ENCODE results near the gene SOCS7. TPM values are rescaled to one million over a fixed set of nuclear protein-coding genes. Genes with fewer than 3 reads are reported as not detected.

Gene SOCS7
- total and polyA plus RNA-seq, 8 donors, result 5.5 to 24.0 (median 17.5) TPM

DNA sequence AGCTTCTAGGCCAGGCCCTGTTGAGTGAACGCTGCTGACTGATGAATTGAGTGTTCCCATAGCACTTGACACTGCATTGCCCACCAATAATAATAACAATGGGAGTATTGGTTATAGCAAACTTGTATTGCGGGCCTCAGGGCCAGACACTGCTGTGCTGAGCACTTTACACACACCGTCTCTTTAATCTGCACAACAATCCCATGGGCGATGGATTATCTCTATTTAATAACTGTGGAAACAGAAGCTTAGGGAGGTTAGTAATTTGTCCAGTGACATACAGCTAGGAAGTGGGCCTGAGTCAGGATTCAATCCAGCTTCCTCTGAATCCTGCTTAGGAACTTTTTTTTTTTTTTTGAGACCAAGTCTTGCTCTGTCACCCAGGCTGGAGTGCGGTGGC, 87.8 kb downstream of the SOCS7 start:
- intact Hi-C loops (cut with DNase I), result loop anchor here in 1 of 3 donors (5.0 kb wide), 1 partner anchor 38 kb away; no protein-coding TSS in a partner anchor
- 89% methylated on average over 5 of the region's 5 CpGs for WGBS, 2 donors
- no peak overlapping the region for H3K4me3 ChIP-seq
- TF ChIP-seq, protein P1, sequence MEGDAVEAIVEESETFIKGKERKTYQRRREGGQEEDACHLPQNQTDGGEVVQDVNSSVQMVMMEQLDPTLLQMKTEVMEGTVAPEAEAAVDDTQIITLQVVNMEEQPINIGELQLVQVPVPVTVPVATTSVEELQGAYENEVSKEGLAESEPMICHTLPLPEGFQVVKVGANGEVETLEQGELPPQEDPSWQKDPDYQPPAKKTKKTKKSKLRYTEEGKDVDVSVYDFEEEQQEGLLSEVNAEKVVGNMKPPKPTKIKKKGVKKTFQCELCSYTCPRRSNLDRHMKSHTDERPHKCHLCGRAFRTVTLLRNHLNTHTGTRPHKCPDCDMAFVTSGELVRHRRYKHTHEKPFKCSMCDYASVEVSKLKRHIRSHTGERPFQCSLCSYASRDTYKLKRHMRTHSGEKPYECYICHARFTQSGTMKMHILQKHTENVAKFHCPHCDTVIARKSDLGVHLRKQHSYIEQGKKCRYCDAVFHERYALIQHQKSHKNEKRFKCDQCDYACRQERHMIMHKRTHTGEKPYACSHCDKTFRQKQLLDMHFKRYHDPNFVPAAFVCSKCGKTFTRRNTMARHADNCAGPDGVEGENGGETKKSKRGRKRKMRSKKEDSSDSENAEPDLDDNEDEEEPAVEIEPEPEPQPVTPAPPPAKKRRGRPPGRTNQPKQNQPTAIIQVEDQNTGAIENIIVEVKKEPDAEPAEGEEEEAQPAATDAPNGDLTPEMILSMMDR (IDR thresholded peaks at IDR 0.05), result no peak
- H3K27me3 ChIP-seq, result no peaks in the 10 kb centered on the region
- FAIRE-seq, result no peak
- H3K9me3 ChIP-seq, result no peaks in the 10 kb centered on the region
- H3K4me1 ChIP-seq, result no peaks in the 10 kb centered on the region
- no peak for ATAC-seq
- DNase-seq, result no peak
- no peaks in the 10 kb centered on the region for H3K36me3 ChIP-seq
- H3K27ac ChIP-seq, result no peak overlapping the region

DNA sequence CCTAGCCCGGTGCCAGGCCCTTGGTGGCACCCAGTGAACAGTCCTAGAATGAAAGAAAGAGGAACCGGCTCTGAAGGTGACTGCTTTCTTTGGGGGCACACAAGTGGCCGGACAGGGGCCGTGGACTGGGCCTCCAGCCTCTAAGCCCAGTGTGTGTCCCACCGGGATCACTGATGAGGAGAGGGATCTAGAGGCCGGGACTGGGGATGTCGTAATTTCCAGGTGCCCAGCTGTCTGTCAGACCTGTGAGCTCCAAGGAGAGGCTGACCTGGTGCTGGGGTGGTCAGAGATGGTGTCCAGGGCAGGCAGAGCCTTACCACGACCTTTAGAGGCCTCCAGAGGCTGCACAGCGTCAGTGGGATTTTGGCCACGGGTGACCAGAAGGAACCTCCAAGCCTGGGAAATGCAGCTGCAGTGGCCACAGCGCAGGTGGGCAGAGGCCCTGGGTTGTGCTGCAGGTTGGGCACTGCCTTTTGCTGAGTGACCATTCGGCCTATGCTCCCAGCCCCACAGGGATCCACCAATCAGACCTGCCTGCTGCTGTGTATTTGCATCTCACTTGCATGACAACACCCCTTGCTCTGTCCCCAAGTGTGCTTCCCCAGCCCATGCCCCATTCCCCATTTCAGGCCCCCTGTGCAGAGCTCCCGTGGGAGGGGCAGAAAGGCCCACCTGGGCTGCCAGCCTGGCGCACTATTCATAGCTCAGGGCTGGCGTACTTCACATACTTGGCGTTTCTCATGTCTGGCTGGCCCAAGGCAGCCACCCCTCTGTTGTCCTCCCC, 89.2 kb downstream of the SOCS7 start:
- Histone ChIP-seq H3K9me3 (no peaks in the 10 kb centered on the region), H3K27me3 (no peaks in the 10 kb centered on the region), H3K27ac (no peak overlapping the region), H3K4me3 (no peak overlapping the region), H3K4me1 (no peaks in the 10 kb centered on the region), H3K36me3 (no peaks in the 10 kb centered on the region)
- 67 to 77% methylated on average over 16 of the region's 16 CpGs for WGBS, 2 donors
- ATAC-seq (no peak), FAIRE-seq (no peak), DNase-seq (no peak)
- TF ChIP-seq, protein P1 (IDR thresholded peaks at IDR 0.05), result no peak
- intact Hi-C loops (cut with DNase I), result no loop called here

DNA sequence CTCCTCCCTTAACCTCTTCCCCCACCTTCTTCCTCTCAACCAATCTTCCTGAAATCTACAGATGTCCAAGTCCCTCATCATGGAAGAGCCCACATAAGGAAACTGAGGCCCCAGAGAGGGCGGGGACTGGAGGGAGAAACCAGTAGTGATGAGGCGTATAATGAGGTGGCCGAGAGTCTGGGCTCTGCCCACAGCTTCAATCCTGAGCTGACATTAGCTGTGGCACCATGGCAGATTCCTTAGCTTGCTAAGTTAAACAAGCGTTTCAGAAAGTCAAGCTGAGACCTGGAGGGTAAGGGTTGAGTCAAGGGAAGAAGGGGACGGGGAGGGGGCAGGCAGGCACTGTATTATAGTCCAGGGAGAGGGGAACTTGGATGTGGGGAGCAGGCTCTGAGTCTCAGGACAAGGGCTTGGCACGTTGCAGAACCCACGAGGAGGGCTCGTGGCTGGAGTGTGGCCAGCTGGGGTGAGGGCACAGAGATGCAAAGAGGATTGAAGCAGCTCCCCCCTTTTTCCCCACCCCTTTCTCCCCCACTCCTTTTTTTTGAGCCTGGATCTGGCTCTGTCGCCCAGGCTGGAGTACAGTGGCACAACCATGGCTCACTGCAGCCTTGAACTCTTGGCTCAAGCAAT, 89.9 kb downstream of the SOCS7 start:
- no peaks in the 10 kb centered on the region for H3K36me3 ChIP-seq
- no peaks in the 10 kb centered on the region for H3K9me3 ChIP-seq
- intact Hi-C loops (cut with DNase I), result no loop called here
- FAIRE-seq, result no peak
- WGBS, 2 donors, result 62 to 71% methylated on average over 9 of the region's 9 CpGs
- H3K4me3 ChIP-seq, result no peak overlapping the region
- H3K27me3 ChIP-seq, result no peaks in the 10 kb centered on the region
- H3K27ac ChIP-seq, result no peak overlapping the region
- H3K4me1 ChIP-seq, result no peaks in the 10 kb centered on the region
- no peak for ATAC-seq
- TF ChIP-seq, protein P1 (IDR thresholded peaks at IDR 0.05), result no peak
- no peak for DNase-seq

DNA sequence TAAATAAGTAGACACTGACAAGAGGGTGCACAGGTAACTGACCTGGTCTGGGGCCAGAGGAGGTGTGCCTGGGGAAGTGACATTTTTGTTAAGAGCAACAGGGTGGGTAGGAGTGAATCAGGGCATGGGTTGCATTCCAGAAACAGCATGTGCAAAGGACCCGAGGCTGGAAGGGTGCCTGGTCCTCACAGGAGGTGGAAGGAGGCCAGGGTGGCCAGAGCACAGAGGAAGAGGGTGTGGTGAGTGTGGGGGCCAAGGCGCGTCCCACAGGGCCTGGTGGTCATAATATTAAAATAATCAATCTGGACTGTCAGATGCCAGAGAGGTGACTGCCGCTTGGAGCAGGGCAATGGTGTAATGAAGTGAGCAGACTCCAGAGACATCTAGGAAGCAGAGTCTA, 90.9 kb downstream of the SOCS7 start:
- H3K4me3 ChIP-seq, result no peak overlapping the region
- H3K27me3 ChIP-seq, result no peaks in the 10 kb centered on the region
- WGBS, 2 donors, result 42 to 47% methylated on average over 4 of the region's 4 CpGs
- no peak for FAIRE-seq
- TF ChIP-seq, protein P1 (IDR thresholded peaks at IDR 0.05), result no peak
- DNase-seq, result no peak
- H3K36me3 ChIP-seq, result no peaks in the 10 kb centered on the region
- ATAC-seq, result no peak
- no peaks in the 10 kb centered on the region for H3K4me1 ChIP-seq
- no peaks in the 10 kb centered on the region for H3K9me3 ChIP-seq
- intact Hi-C loops (cut with DNase I), result no loop called here
- no peak overlapping the region for H3K27ac ChIP-seq
